Osteoblast (primary cell): Measurements from ENCODE around the gene KLHDC3. TPM values are rescaled to one million over a fixed set of nuclear protein-coding genes. Genes with fewer than 3 reads are reported as not detected.

Source experiments
- DNase-seq: peaks from one replicate; pipeline ENCODE4 v3.0.0; 2011; ENCODE audit warnings: low spot score, mixed read lengths; ENCODE audit not compliant: insufficient read length; ENCODE audit errors: missing footprints
- H2AFZ ChIP-seq: 2 replicates; pipeline ENCODE4 v1.6.0; 2011; ENCODE audit warnings: mild to moderate bottlenecking, low read length
- H3K27ac ChIP-seq: 2 replicates; pipeline ENCODE4 v1.5.1; 2011; ENCODE audit warnings: mild to moderate bottlenecking, low read depth, low read length, moderate library complexity
- H3K27me3 ChIP-seq: 2 replicates; pipeline ENCODE4 v1.6.0; 2012; ENCODE audit warnings: mild to moderate bottlenecking, control low read depth, inconsistent platforms, low read length, moderate library complexity; ENCODE audit not compliant: insufficient read depth
- H3K36me3 ChIP-seq: 2 replicates; pipeline ENCODE4 v1.5.1; 2011; ENCODE audit warnings: mild to moderate bottlenecking, low read length, control low read depth, moderate library complexity; ENCODE audit not compliant: insufficient read depth
- H3K4me1 ChIP-seq: 2 replicates; pipeline ENCODE4 v1.5.1; 2011; ENCODE audit warnings: mild to moderate bottlenecking, low read length, control low read depth, moderate library complexity; ENCODE audit not compliant: insufficient read depth
- H3K4me2 ChIP-seq: 2 replicates; pipeline ENCODE4 v1.6.0; 2011; ENCODE audit warnings: mild to moderate bottlenecking, low read length; ENCODE audit not compliant: insufficient read depth
- H3K4me3 ChIP-seq: fragments of 200-600 bp; sonication (generic); 3 replicates; pipeline ENCODE4 v1.5.1; 2012; ENCODE audit warnings: mild to moderate bottlenecking, low read length, inconsistent platforms; ENCODE audit not compliant: insufficient read depth
- H3K79me2 ChIP-seq: 2 replicates; pipeline ENCODE4 v1.6.0; 2012; ENCODE audit warnings: mild to moderate bottlenecking, low read length, control low read depth, inconsistent platforms; ENCODE audit not compliant: insufficient read depth
- H3K9me3 ChIP-seq: 2 replicates; pipeline ENCODE4 v1.5.1; 2011; ENCODE audit warnings: low read depth, low read length, control low read depth
- H4K20me1 ChIP-seq: 2 replicates; pipeline ENCODE4 v1.6.0; 2012; ENCODE audit warnings: mild to moderate bottlenecking, low read length, control low read depth; ENCODE audit not compliant: insufficient read depth
- CTCF ChIP-seq: IDR thresholded peaks from 2 replicates; pipeline ENCODE4 v1.5.1; 2011; ENCODE audit warnings: mild to moderate bottlenecking, low read depth, low read length, moderate library complexity; ENCODE audit errors: extremely low read depth
- total RNA-seq: library from RNA; depleted of rRNA; stranded (reverse); fragments of >200 nt; gene quantifications from 2 replicates; pipeline ENCODE4 v1.2.3, GENCODE V29; 2012

The KLHDC3 gene
- total RNA-seq, 1 donor = 122 TPM

- Histone ChIP-seq H3K27me3 (no peaks in the 10 kb centered on the region), H3K4me3 (no peak overlapping the region), H3K4me1 (peaks cover 6% of the 10 kb centered on the region), H4K20me1 (peaks cover 9% of the 10 kb centered on the region), H3K79me2 (no peaks in the 10 kb centered on the region), H3K4me2 (no peak overlapping the region), H3K27ac (no peak overlapping the region), H3K9me3 (no peaks in the 10 kb centered on the region), H2AFZ (no peak overlapping the region), H3K36me3 (peaks cover 45% of the 10 kb centered on the region)
- no peak for TF ChIP-seq CTCF
- DNase-seq = no peak
These were observed 45.3 kb upstream of the KLHDC3 start for GRCh38 chr6:42968783-42969182.

- no peak for TF ChIP-seq CTCF
- H2AFZ ChIP-seq = no peak overlapping the region
- H3K36me3 ChIP-seq = peaks cover 45% of the 10 kb centered on the region
- DNase-seq = no peak
- peaks cover 6% of the 10 kb centered on the region for H3K4me1 ChIP-seq
- H3K27ac ChIP-seq = no peak overlapping the region
- peaks cover 10% of the 10 kb centered on the region for H4K20me1 ChIP-seq
- H3K27me3 ChIP-seq = no peaks in the 10 kb centered on the region
- no peaks in the 10 kb centered on the region for H3K79me2 ChIP-seq
- H3K4me3 ChIP-seq = no peak overlapping the region
- no peaks in the 10 kb centered on the region for H3K9me3 ChIP-seq
- H3K4me2 ChIP-seq = no peak overlapping the region
These were observed 44.6 kb upstream of the KLHDC3 start for GRCh38 chr6:42969431-42969830.

- Histone ChIP-seq H3K4me1 (peaks cover 6% of the 10 kb centered on the region), H3K4me3 (no peak overlapping the region), H2AFZ (no peak overlapping the region), H3K4me2 (no peak overlapping the region), H3K9me3 (no peaks in the 10 kb centered on the region), H3K27me3 (no peaks in the 10 kb centered on the region), H3K27ac (no peak overlapping the region), H3K79me2 (no peaks in the 10 kb centered on the region), H3K36me3 (peaks cover 47% of the 10 kb centered on the region), H4K20me1 (peaks cover 10% of the 10 kb centered on the region)
- no peak for DNase-seq
- TF ChIP-seq CTCF = no peak
These were observed 44.1 kb upstream of the KLHDC3 start for GRCh38 chr6:42969934-42970333.

GRCh38 chr6:42970871-42971612 lies 43.0 kb upstream of the KLHDC3 start:
- Histone ChIP-seq H3K79me2 (no peaks in the 10 kb centered on the region), H3K27me3 (no peaks in the 10 kb centered on the region), H4K20me1 (peaks cover 10% of the 10 kb centered on the region), H3K4me2 (no peak overlapping the region), H3K36me3 (peaks cover 42% of the 10 kb centered on the region), H2AFZ (no peak overlapping the region), H3K4me1 (peaks cover 6% of the 10 kb centered on the region), H3K9me3 (no peaks in the 10 kb centered on the region), H3K27ac (no peak overlapping the region), H3K4me3 (no peak overlapping the region)
- peak; percentile 81 for DNase-seq
- TF ChIP-seq CTCF = no peak
